Omental fat pad (tissue), 4 donors: Measurements from ENCODE around the gene FAM171A1. TPM values are rescaled to one million over a fixed set of nuclear protein-coding genes. Genes with fewer than 3 reads are reported as not detected.

Experiments used
- ATAC-seq: fragments of 150-250 bp; one replicate; pipeline ENCODE4 v1.9.1; 2016; ENCODE audit warnings: mild to moderate bottlenecking, moderate library complexity; ENCODE audit not compliant: low FRiP score
- DNase-seq: peaks from one replicate; pipeline ENCODE4 v3.0.0-alpha.2; 2019; ENCODE audit warnings: low spot score
- CTCF ChIP-seq, 3 donors: fragments of 450-650 bp; IDR thresholded peaks; one replicate each; pipeline ENCODE4 v1.5.1; 2016 to 2017; ENCODE audit warnings: antibody characterized with exemption in 3 of 3, mild to moderate bottlenecking in 3 of 3, moderate library complexity in 2 of 3
- total RNA-seq, 4 donors: library from RNA; depleted of rRNA; stranded (reverse); fragments of >200 nt; gene quantifications; one replicate each; pipeline ENCODE4 v1.1.0, GENCODE V29; 2016

FAM171A1 gene
- total RNA-seq, 4 donors from 2014 or later: 7.0 to 17.4 (median 15.2) TPM

GRCh38 chr10:15364001-15364400, 7.1 kb downstream of the FAM171A1 start:
- DNase-seq (no peak), ATAC-seq (no peak)
- no peak for TF ChIP-seq CTCF (IDR thresholded peaks at IDR 0.05)

- ATAC-seq: no peak
- no peak for TF ChIP-seq CTCF (IDR thresholded peaks at IDR 0.05)
These were observed 8.1 kb downstream of the FAM171A1 start for GRCh38 chr10:15363031-15363430.

GRCh38 chr10:15361131-15361530, 10.0 kb downstream of the FAM171A1 start:
- TF ChIP-seq CTCF (IDR thresholded peaks at IDR 0.05): no peak
- no peak for DNase-seq
- no peak for ATAC-seq

More at GRCh38 chr10:15363031-15363430, 8.1 kb downstream of the FAM171A1 start:
- DNase-seq: no peak

GRCh38 chr10:15360566-15360965, 10.5 kb downstream of the FAM171A1 start:
- ATAC-seq (no peak), DNase-seq (no peak)
- TF ChIP-seq CTCF (IDR thresholded peaks at IDR 0.05): no peak

- TF ChIP-seq CTCF (IDR thresholded peaks at IDR 0.05): no peak
- DNase-seq (no peak), ATAC-seq (no peak)
These were observed 17.5 kb downstream of the FAM171A1 start for GRCh38 chr10:15353471-15354017.

GRCh38 chr10:15352836-15353235, 18.3 kb downstream of the FAM171A1 start:
- no peak for TF ChIP-seq CTCF (IDR thresholded peaks at IDR 0.05)
- ATAC-seq (no peak), DNase-seq (no peak)

GRCh38 chr10:15352201-15352600, 18.9 kb downstream of the FAM171A1 start:
- ATAC-seq (no peak), DNase-seq (no peak)
- TF ChIP-seq CTCF (IDR thresholded peaks at IDR 0.05): no peak
